C4-2B (cell line): ENCODE measurements around the gene DTD1.

Experiments used
- ZFX ChIP-seq: fragments of 450-650 bp; IDR thresholded peaks from 2 replicates; pipeline ENCODE4 v1.6.1; 2017
- TF ChIP-seq, protein P1 (sequence below): fragments of 450-650 bp; conservative IDR thresholded peaks from 2 replicates; pipeline ENCODE4 v1.5.1; 2017; ENCODE audit warnings: mild to moderate bottlenecking

DNA sequence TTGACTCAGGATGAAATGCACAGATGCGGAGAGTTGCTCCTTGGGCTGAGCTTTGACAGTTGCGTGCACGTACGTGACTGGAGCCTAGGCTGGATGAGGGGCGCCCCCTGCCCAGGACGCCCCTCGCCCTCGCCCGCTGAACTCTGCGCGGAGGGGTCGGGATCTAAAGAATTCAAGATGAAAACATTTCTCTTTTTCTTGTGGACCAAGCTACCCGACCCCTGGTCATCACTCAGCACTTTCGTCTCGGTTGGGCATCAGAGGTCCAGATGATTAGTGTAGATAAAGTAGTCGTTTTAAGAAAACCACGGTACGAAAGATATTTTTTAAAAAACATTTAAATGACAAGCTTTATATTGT, 700 bp downstream of the DTD1 start:
- TF ChIP-seq, protein P1, sequence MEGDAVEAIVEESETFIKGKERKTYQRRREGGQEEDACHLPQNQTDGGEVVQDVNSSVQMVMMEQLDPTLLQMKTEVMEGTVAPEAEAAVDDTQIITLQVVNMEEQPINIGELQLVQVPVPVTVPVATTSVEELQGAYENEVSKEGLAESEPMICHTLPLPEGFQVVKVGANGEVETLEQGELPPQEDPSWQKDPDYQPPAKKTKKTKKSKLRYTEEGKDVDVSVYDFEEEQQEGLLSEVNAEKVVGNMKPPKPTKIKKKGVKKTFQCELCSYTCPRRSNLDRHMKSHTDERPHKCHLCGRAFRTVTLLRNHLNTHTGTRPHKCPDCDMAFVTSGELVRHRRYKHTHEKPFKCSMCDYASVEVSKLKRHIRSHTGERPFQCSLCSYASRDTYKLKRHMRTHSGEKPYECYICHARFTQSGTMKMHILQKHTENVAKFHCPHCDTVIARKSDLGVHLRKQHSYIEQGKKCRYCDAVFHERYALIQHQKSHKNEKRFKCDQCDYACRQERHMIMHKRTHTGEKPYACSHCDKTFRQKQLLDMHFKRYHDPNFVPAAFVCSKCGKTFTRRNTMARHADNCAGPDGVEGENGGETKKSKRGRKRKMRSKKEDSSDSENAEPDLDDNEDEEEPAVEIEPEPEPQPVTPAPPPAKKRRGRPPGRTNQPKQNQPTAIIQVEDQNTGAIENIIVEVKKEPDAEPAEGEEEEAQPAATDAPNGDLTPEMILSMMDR = no peak
- no peak for TF ChIP-seq ZFX
